Neuron (in vitro differentiated cells): ENCODE results near the gene FTH1.

ENCODE experiments used
- H2AFZ ChIP-seq: one replicate; pipeline ENCODE4 v1.6.1; 2013; ENCODE audit warnings: low read depth, mild to moderate bottlenecking, inconsistent platforms, low read length, moderate library complexity
- H3K27me3 ChIP-seq: one replicate; pipeline ENCODE4 v1.6.1; 2013; ENCODE audit warnings: low read length; ENCODE audit not compliant: insufficient read depth
- H3K36me3 ChIP-seq: one replicate; pipeline ENCODE4 v1.6.1; 2013; ENCODE audit warnings: low read length; ENCODE audit not compliant: insufficient read depth
- H3K4me1 ChIP-seq: one replicate; pipeline ENCODE4 v1.6.1; 2013; ENCODE audit warnings: low read length; ENCODE audit not compliant: insufficient read depth
- H3K4me3 ChIP-seq: 2 replicates; pipeline ENCODE4 v1.5.1; 2013; ENCODE audit warnings: mild to moderate bottlenecking, low read length, moderate library complexity
- H3K9me3 ChIP-seq: one replicate; pipeline ENCODE4 v1.6.1; 2013; ENCODE audit warnings: low read length

FTH1 gene

GRCh38 chr11:62000539-62001446 is 33.4 kb upstream of the FTH1 start:
- Histone ChIP-seq H3K27me3 (no peaks in the 10 kb centered on the region), H2AFZ (no peak overlapping the region), H3K36me3 (no peaks in the 10 kb centered on the region), H3K9me3 (peaks cover 5% of the 10 kb centered on the region), H3K4me3 (no peak overlapping the region), H3K4me1 (no peaks in the 10 kb centered on the region)

GRCh38 chr11:61999141-61999975 is 31.9 kb upstream of the FTH1 start:
- Histone ChIP-seq H3K4me3 (no peak overlapping the region), H2AFZ (no peak overlapping the region), H3K9me3 (peaks cover 5% of the 10 kb centered on the region), H3K36me3 (no peaks in the 10 kb centered on the region), H3K4me1 (no peaks in the 10 kb centered on the region), H3K27me3 (no peaks in the 10 kb centered on the region)

GRCh38 chr11:61996933-61997332 is 29.5 kb upstream of the FTH1 start:
- Histone ChIP-seq H3K9me3 (peaks cover 5% of the 10 kb centered on the region), H2AFZ (no peak overlapping the region), H3K27me3 (no peaks in the 10 kb centered on the region), H3K36me3 (no peaks in the 10 kb centered on the region), H3K4me3 (no peak overlapping the region), H3K4me1 (no peaks in the 10 kb centered on the region)

- Histone ChIP-seq H3K27me3 (no peaks in the 10 kb centered on the region), H3K9me3 (no peaks in the 10 kb centered on the region), H3K4me1 (no peaks in the 10 kb centered on the region), H2AFZ (no peak overlapping the region), H3K36me3 (no peaks in the 10 kb centered on the region), H3K4me3 (no peak overlapping the region)
These were observed 27.5 kb upstream of the FTH1 start for GRCh38 chr11:61994981-61995380.

GRCh38 chr11:61985869-61986268 is 18.4 kb upstream of the FTH1 start:
- H2AFZ ChIP-seq: no peak overlapping the region
- H3K4me3 ChIP-seq: no peak overlapping the region
- no peaks in the 10 kb centered on the region for H3K27me3 ChIP-seq
- peaks cover 2% of the 10 kb centered on the region for H3K9me3 ChIP-seq
- H3K36me3 ChIP-seq: no peaks in the 10 kb centered on the region
- H3K4me1 ChIP-seq: no peaks in the 10 kb centered on the region

- H3K27me3 ChIP-seq: no peaks in the 10 kb centered on the region
- H3K4me3 ChIP-seq: no peak overlapping the region
- H3K4me1 ChIP-seq: no peaks in the 10 kb centered on the region
- H3K36me3 ChIP-seq: no peaks in the 10 kb centered on the region
- peaks cover 2% of the 10 kb centered on the region for H3K9me3 ChIP-seq
- no peak overlapping the region for H2AFZ ChIP-seq
These were observed 16.0 kb upstream of the FTH1 start for GRCh38 chr11:61983419-61983818.

GRCh38 chr11:61980783-61981541 is 13.5 kb upstream of the FTH1 start:
- Histone ChIP-seq H3K4me1 (no peaks in the 10 kb centered on the region), H2AFZ (no peak overlapping the region), H3K4me3 (no peak overlapping the region), H3K9me3 (no peaks in the 10 kb centered on the region), H3K36me3 (no peaks in the 10 kb centered on the region), H3K27me3 (no peaks in the 10 kb centered on the region)

GRCh38 chr11:61978703-61979661 is 11.5 kb upstream of the FTH1 start:
- Histone ChIP-seq H3K36me3 (no peaks in the 10 kb centered on the region), H3K4me3 (no peak overlapping the region), H2AFZ (no peak overlapping the region), H3K9me3 (no peaks in the 10 kb centered on the region), H3K27me3 (no peaks in the 10 kb centered on the region), H3K4me1 (no peaks in the 10 kb centered on the region)

- Histone ChIP-seq H3K36me3 (no peaks in the 10 kb centered on the region), H3K4me1 (peaks cover 10% of the 10 kb centered on the region), H3K27me3 (no peaks in the 10 kb centered on the region), H3K4me3 (no peak overlapping the region), H3K9me3 (no peaks in the 10 kb centered on the region), H2AFZ (no peak overlapping the region)
These were observed 9.5 kb upstream of the FTH1 start for GRCh38 chr11:61976813-61977475.

- Histone ChIP-seq H3K9me3 (no peaks in the 10 kb centered on the region), H3K27me3 (no peaks in the 10 kb centered on the region), H3K4me3 (no peak overlapping the region), H3K36me3 (no peaks in the 10 kb centered on the region), H2AFZ (no peak overlapping the region), H3K4me1 (peaks cover 14% of the 10 kb centered on the region)
These were observed 9.0 kb upstream of the FTH1 start for GRCh38 chr11:61976420-61976800.

GRCh38 chr11:61975638-61976419 is 8.4 kb upstream of the FTH1 start:
- Histone ChIP-seq H2AFZ (no peak overlapping the region), H3K27me3 (no peaks in the 10 kb centered on the region), H3K9me3 (no peaks in the 10 kb centered on the region), H3K4me3 (no peak overlapping the region), H3K36me3 (no peaks in the 10 kb centered on the region), H3K4me1 (peaks cover 17% of the 10 kb centered on the region)
